ENCODE measurements around the gene BBS9.

DNA sequence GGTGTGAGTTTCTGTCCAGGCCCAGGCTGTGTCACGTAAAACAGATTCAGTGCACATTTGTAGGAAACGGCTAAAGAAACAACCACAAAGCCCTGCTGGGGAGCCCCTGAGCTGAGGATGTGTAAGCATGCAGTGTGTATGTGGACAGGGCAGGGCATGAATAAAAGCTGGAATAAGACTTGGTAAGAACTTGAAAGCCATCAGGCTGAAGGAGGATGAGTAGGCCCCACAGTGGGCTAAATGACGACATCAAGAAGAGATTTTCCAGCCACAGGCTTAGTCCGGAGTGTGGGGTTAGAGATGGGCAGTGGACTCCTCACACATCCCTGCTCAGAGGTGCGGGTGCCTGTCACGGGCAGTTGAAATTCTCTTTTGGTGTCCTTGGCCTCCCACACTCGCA lies 505.2 kb downstream of the BBS9 start:
- TF ChIP-seq, protein P1, sequence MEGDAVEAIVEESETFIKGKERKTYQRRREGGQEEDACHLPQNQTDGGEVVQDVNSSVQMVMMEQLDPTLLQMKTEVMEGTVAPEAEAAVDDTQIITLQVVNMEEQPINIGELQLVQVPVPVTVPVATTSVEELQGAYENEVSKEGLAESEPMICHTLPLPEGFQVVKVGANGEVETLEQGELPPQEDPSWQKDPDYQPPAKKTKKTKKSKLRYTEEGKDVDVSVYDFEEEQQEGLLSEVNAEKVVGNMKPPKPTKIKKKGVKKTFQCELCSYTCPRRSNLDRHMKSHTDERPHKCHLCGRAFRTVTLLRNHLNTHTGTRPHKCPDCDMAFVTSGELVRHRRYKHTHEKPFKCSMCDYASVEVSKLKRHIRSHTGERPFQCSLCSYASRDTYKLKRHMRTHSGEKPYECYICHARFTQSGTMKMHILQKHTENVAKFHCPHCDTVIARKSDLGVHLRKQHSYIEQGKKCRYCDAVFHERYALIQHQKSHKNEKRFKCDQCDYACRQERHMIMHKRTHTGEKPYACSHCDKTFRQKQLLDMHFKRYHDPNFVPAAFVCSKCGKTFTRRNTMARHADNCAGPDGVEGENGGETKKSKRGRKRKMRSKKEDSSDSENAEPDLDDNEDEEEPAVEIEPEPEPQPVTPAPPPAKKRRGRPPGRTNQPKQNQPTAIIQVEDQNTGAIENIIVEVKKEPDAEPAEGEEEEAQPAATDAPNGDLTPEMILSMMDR (IDR thresholded peaks at IDR 0.05), result no peak
- no peak for TF ChIP-seq POLR2A (IDR thresholded peaks at IDR 0.05)

Measured in right lobe of liver (tissue), 4 donors.